Panc1 (cell line): Measurements from ENCODE around the gene METTL2A.
"Not testable (repeated sequence)": the region's sequence is repeated elsewhere in the genome, so short reads cannot be mapped to it uniquely, and the experiment has no call there.

ENCODE experiments used
- CTCF ChIP-seq: fragments of 450-650 bp; IDR thresholded peaks from 2 replicates; pipeline ENCODE4 v1.5.1; 2017; ENCODE audit warnings: mild to moderate bottlenecking
- POLR2AphosphoS5 ChIP-seq: IDR thresholded peaks from 2 replicates; pipeline ENCODE4 v1.6.1; 2012; ENCODE audit warnings: mild to moderate bottlenecking, low read depth, low read length, moderate library complexity
- REST ChIP-seq, 2 experiments: IDR thresholded peaks; 2 replicates each; pipeline ENCODE4 v1.6.1; 2011 to 2012; ENCODE audit warnings: low read depth in 2 of 2, control low read depth in 1 of 2, low read length in 1 of 2, mild to moderate bottlenecking in 1 of 2, moderate library complexity in 1 of 2; ENCODE audit not compliant: insufficient read depth in 1 of 2
- SIN3A ChIP-seq: IDR thresholded peaks from 2 replicates; pipeline ENCODE4 v1.6.1; 2012; ENCODE audit warnings: low read depth, mild to moderate bottlenecking, low read length, moderate library complexity, borderline replicate concordance; ENCODE audit not compliant: insufficient read depth
- TCF7L2 ChIP-seq: IDR thresholded peaks from 2 replicates; pipeline ENCODE4 v1.6.1; 2011; ENCODE audit warnings: mild to moderate bottlenecking, low read depth, low read length, inconsistent platforms

GRCh38 chr17:62471380-62471880 is 47.7 kb downstream of the METTL2A start:
- not testable (repeated sequence) for TF ChIP-seq CTCF; POLR2AphosphoS5; REST (IDR thresholded peaks at IDR 0.05; ENCODE audit: insufficient read depth in 1 of 2, low read depth in 2 of 2, low read length in 1 of 2); TCF7L2; SIN3A
